GM18907 (cell line): ENCODE measurements around the gene SMARCD1.
A peak's percentile ranks its signal among the peaks of the same experiment; 100 is the strongest.

Experiments
- ATAC-seq: cut with Tn5 transposase; IDR thresholded peaks from one replicate; pipeline ENCODE4 v1.9.1; 2021; ENCODE audit warnings: mild to moderate bottlenecking, moderate library complexity; ENCODE audit not compliant: unreplicated experiment

The SMARCD1 gene

GRCh38 chr12:50057000-50057841 is 27.9 kb upstream of the SMARCD1 start, which contains the start of gene ASIC1:
Gene ASIC1, plus strand, starts transcription at chr12:50057596. Its CDS starts 1,171 bp downstream, at chr12:50058767.
- ATAC-seq: no peak

- ATAC-seq: no peak
Observed at GRCh38 chr12:50057896-50058670, 27.1 kb upstream of the SMARCD1 start.

- ATAC-seq: no peak
Observed at GRCh38 chr12:50058743-50059312, 26.3 kb upstream of the SMARCD1 start.

DNA sequence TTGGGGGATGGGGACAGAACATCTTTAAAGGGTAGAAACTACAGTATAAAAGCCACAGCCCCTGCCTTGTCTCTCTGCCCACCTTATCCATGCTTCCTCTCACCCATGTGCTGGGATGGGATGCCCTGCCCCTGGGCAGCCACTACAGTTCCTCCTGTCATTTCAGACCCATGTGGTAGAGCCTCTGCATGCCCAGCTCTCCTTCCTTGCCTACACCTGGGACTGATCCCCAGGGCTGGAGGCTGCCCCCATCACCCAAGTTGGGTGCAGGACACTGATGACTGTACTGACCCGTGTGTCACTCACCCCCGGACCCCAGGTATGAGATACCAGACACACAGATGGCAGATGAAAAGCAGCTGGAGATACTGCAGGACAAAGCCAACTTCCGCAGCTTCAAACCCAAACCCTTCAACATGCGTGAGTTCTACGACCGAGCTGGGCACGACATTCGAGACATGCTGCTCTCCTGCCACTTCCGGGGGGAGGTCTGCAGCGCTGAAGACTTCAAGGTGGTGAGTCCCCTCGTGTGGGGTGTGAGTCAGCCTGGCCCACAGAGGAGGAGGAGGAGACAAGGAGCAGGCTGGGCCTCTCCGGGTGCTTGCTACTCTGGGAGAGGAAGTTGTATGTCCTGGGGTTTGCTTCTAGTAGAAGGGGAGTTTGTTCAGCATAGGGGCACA is 25.6 kb upstream of the SMARCD1 start:
- ATAC-seq: no peak

GRCh38 chr12:50060120-50060468 is 25.0 kb upstream of the SMARCD1 start:
- no peak for ATAC-seq

DNA sequence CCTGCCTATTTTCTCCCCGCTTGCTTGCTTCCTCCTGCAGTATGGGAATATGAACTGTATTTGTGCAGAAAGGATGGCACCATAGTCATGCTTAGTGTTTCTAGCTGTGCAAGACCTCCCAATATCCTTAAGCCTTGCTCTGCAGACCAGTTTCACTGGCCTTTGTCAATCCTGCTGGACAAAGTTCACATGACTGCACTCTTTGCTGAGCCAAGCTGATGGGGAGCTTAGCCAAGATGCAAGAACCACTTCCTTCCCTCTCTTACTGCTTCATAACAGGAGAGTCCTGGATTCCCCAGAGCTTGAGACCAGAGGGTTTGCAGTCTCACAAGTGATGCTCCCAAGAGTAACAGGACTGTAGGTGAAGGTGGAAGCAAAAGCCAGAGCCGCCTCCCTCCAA is 24.0 kb upstream of the SMARCD1 start:
- no peak for ATAC-seq

DNA sequence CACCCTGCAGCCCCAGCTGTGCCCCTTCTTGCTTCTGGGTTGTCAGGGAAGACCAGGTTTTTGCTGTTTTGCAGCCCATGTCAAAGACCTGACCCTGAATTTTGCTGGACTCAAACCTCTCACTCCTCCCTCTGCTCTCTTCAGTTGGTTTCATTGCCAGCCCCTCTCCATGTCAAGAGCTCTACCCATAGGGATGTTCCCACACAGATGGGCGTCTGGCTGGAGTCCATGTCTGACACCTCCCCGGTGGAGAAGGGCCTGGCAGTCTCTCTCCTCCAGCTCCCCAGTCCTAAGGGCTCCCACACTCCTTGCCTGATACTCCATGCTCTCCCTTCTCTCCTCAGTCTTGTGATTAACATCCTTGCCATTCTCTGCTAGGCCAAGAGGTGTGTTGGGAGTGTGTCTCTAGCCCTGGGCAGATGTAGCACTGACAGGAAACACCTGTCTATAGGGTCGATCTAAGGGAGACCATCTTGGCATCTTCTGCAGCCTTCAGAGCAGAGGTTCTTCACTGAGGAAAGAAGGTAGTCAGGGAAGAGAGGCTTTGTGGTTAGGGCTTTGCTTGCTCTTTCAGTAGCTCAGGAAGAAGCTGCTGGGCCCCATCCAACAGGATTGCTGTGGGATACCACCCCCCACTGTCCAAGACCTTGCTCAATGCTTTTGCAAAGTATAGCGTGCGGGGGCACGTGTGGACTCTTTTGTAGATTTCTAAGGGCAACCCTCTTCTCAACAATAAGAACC is 23.0 kb upstream of the SMARCD1 start:
- ATAC-seq: no peak

- ATAC-seq: no peak
Observed at GRCh38 chr12:50062728-50063460, 22.2 kb upstream of the SMARCD1 start.

GRCh38 chr12:50065726-50066310 is 19.3 kb upstream of the SMARCD1 start:
- no peak for ATAC-seq

- ATAC-seq: no peak
Observed at GRCh38 chr12:50066402-50066801, 18.7 kb upstream of the SMARCD1 start.

DNA sequence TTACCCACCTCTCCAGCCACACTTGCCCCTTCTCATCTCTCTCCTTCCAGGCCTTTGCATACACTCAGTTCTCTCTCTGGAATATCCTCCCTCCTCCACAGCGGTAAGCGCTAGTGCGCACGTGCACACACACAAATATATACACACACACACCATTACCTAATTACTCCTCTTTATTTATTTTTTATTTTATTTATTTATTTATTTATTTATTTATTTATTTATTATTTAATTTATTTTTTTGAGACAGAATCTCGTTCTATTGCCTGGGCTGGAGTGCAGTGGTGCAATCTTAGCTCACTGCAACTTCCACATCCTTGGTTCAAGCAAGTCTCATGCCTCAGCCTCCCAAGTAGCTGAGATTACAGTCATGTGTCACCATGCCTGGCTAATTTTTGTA is 16.1 kb upstream of the SMARCD1 start:
- ATAC-seq: no peak

DNA sequence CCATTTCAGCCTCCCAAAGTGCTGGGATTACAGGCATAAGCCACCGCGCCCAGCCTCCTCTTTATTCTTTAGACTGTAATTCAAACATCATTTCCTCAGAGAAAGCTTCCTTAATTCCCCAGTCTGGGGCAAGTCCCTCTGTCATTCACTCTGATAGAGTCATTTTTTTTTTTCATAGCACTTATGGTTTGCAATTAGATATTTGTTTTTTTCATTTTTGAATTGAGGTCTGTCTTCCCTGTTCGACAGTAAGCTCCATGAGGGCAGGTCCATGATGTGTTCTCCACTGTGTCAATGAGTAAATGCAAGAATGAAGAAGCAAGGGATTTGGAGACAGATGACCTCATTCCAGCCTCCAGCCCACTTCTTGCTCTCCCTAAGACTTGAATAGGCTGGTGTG is 15.6 kb upstream of the SMARCD1 start:
- no peak for ATAC-seq

DNA sequence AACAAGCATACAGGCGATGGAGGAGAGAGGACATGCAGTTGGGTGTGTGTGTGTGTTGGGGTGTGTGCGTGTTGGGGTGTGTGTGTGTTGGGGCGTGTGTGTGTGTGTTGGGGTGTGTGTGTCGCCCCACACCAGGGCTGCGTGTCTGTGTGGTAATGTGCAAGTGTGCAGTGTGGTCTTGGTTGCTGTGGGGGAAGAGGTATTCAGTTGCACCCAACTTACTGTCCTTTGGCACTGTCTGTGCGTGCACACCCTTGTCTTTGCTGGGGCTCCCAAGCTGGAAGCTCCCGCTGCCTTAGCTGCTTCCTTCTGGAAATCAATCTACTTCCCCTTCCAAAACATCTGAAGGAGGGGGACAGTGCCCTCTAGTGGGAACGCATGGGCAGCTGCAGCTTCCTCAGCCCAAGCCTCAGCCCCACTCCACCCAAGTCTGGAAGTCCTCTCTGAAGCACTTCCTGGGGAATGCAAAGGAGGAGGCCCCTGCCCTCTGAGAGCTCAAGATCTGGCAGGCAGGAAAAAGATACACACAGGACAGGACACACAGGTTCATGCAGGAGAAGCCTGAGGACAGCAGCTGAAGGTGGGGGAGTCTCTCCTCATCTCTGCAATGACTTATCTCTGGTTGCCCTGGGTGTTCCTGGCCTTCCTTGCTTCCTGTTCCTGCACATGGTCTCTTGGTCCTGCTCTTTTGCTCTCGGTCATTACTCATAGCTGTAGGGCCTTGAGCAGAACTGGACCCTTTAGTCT is 14.7 kb upstream of the SMARCD1 start:
- ATAC-seq: no peak

- ATAC-seq: no peak
Observed at GRCh38 chr12:50072198-50072907, 12.8 kb upstream of the SMARCD1 start.

GRCh38 chr12:50073206-50073605 is 11.9 kb upstream of the SMARCD1 start:
- no peak for ATAC-seq

- ATAC-seq: no peak
Observed at GRCh38 chr12:50073712-50074111, 11.4 kb upstream of the SMARCD1 start.

DNA sequence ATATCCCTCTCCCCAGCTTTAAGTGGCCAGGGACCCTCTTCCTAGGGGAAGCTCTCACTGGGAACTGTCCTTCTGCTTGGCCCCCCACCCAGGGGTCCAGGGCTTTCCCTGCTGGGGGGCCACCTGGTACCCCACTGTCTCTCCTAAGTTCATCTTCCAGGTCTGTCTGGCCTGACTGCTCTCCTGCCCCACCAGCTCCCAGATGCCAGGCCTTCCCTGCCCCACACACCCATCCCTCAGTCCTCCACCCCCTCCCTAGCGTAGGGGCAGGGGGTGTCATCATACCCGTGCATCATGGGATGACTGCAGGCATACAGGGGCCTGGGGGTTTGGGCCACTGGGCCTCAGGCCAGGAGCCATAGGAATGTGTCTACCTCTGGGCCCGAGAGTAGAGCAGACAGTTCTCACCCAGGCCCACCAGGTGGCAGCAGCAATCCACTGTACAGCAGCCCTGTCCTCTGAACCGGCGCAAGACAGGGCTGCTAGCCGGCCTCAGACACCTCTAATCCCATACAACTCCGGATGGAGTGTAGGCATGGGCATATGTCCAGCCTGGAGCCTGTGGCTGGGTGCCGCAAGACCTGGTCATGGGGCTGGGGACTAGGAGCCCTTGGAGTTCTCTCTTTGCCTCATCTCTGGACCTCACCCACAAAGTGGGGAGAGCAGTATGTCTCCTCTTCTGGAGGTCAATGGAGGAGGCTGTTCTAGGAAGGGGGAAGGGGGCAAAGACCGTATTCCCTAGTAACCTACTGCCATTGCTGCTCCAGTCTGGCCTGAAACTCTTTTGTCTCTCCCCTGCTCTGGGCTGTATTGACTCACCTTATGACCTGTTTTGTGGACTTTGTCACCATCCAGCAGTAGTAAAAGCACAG is 10.0 kb upstream of the SMARCD1 start:
- ATAC-seq: peak; percentile 80
